GM23338 (cell line): ENCODE results near the gene TESK2. TPM values are rescaled to one million over a fixed set of nuclear protein-coding genes. Genes with fewer than 3 reads are reported as not detected.

Source experiments
- ATAC-seq: fragments of 200-7000 bp; cut with Tn5 transposase; 3 replicates; pipeline ENCODE4 v1.9.1; 2020
- DNase-seq: peaks from one replicate; pipeline ENCODE4 v3.0.0-alpha.2; 2015; ENCODE audit warnings: low spot score
- H2AFZ ChIP-seq: fragments of 200-600 bp; sonication (generic); 2 replicates; pipeline ENCODE4 v1.8.0; 2016; ENCODE audit warnings: antibody characterized with exemption, mild to moderate bottlenecking, moderate library complexity
- H3F3A ChIP-seq: fragments of 200-600 bp; sonication (generic); replicated peaks from 2 replicates; pipeline ENCODE4 v1.8.0; 2017; ENCODE audit warnings: antibody characterized with exemption, mixed run types, low read depth
- H3K27ac ChIP-seq: fragments of 200-600 bp; sonication (generic); 2 replicates; pipeline ENCODE4 v1.6.1; 2016; ENCODE audit warnings: low read depth
- H3K27me3 ChIP-seq: fragments of 200-600 bp; sonication (generic); 2 replicates; pipeline ENCODE4 v1.8.0; 2016; ENCODE audit warnings: mild to moderate bottlenecking, mixed run types, moderate library complexity; ENCODE audit not compliant: insufficient read depth
- H3K36me3 ChIP-seq: fragments of 200-600 bp; sonication (generic); 2 replicates; pipeline ENCODE4 v1.8.0; 2016; ENCODE audit warnings: mild to moderate bottlenecking; ENCODE audit not compliant: insufficient read depth
- H3K4me1 ChIP-seq: fragments of 200-600 bp; sonication (generic); 2 replicates; pipeline ENCODE4 v1.8.0; 2016; ENCODE audit warnings: mild to moderate bottlenecking, moderate library complexity; ENCODE audit not compliant: insufficient read depth
- H3K4me2 ChIP-seq: fragments of 200-600 bp; sonication (generic); 2 replicates; pipeline ENCODE4 v1.7.1; 2017; ENCODE audit warnings: mixed run types
- H3K4me3 ChIP-seq: fragments of 200-600 bp; sonication (generic); 2 replicates; pipeline ENCODE4 v1.6.1; 2016; ENCODE audit warnings: mixed run types
- H3K79me2 ChIP-seq: fragments of 200-600 bp; sonication (generic); replicated peaks from 2 replicates; pipeline ENCODE4 v1.8.0; 2017; ENCODE audit warnings: mild to moderate bottlenecking; ENCODE audit not compliant: insufficient read depth
- H3K9me2 ChIP-seq: fragments of 200-600 bp; sonication (generic); 2 replicates; pipeline ENCODE4 v1.8.0; 2017; ENCODE audit not compliant: insufficient read depth
- H4K20me1 ChIP-seq: fragments of 200-600 bp; sonication (generic); replicated peaks from 2 replicates; pipeline ENCODE4 v1.8.0; 2017; ENCODE audit warnings: mild to moderate bottlenecking; ENCODE audit not compliant: insufficient read depth
- H3K27ac Mint-ChIP-seq: 2 replicates; pipeline ENCODE4 v1.8.0; 2020; ENCODE audit warnings: inconsistent platforms, mild to moderate bottlenecking, moderate library complexity, mixed read lengths
- H3K27me3 Mint-ChIP-seq: 3 replicates; pipeline ENCODE4 v1.8.0; 2022; ENCODE audit warnings: low read depth, mild to moderate bottlenecking, moderate library complexity, mixed read lengths, inconsistent platforms; ENCODE audit not compliant: insufficient read depth, poor library complexity
- H3K36me3 Mint-ChIP-seq: 3 replicates; pipeline ENCODE4 v1.8.0; 2021; ENCODE audit warnings: low read depth, mild to moderate bottlenecking, inconsistent platforms, moderate library complexity, mixed read lengths
- H3K4me1 Mint-ChIP-seq: 3 replicates; pipeline ENCODE4 v1.8.0; 2020; ENCODE audit warnings: mild to moderate bottlenecking, inconsistent platforms, mixed read lengths
- H3K4me3 Mint-ChIP-seq: 3 replicates; pipeline ENCODE4 v1.8.0; 2021; ENCODE audit warnings: moderate library complexity, mild to moderate bottlenecking, inconsistent platforms, mixed read lengths
- H3K9me3 Mint-ChIP-seq: 3 replicates; pipeline ENCODE4 v1.8.0; 2020; ENCODE audit warnings: moderate library complexity, mild to moderate bottlenecking, inconsistent platforms, mixed read lengths
- CREB1 ChIP-seq: fragments of 250-450 bp; sonication (Bioruptor Pico); IDR thresholded peaks from 2 replicates; pipeline ENCODE4 v1.5.0; 2020; ENCODE audit warnings: low read depth, mild to moderate bottlenecking, moderate library complexity
- CTCF ChIP-seq, 2 experiments: fragments of 200-600 bp in 1 of 2; sonication (generic) in 1 of 2; conservative IDR thresholded peaks; 2 replicates each; pipeline versions ENCODE4 v1.5.1 to v1.6.1; 2016 to 2017; ENCODE audit warnings: antibody characterized with exemption in 2 of 2, low read depth in 2 of 2, mild to moderate bottlenecking in 2 of 2, moderate library complexity in 1 of 2
- ETS1 ChIP-seq: IDR thresholded peaks from 2 replicates; pipeline ENCODE4 v1.6.1; 2016; ENCODE audit warnings: antibody characterized with exemption
- EZH2 ChIP-seq: fragments of 200-600 bp; sonication (generic); IDR thresholded peaks from one replicate; pipeline ENCODE4 v1.8.0; 2017; ENCODE audit warnings: antibody characterized with exemption, mild to moderate bottlenecking, low read depth; ENCODE audit not compliant: unreplicated experiment
- EZH2phosphoT487 ChIP-seq: fragments of 200-600 bp; sonication (generic); IDR thresholded peaks from one replicate; pipeline ENCODE4 v1.8.1; 2018; ENCODE audit warnings: antibody characterized with exemption; ENCODE audit not compliant: unreplicated experiment
- POLR2AphosphoS5 ChIP-seq: IDR thresholded peaks from 2 replicates; pipeline ENCODE4 v1.6.1; 2016; ENCODE audit warnings: antibody characterized with exemption, low read depth
- REST ChIP-seq: IDR thresholded peaks from one replicate; pipeline ENCODE4 v1.6.1; 2018; ENCODE audit warnings: antibody characterized with exemption; ENCODE audit not compliant: unreplicated experiment
- STAT1 ChIP-seq: IDR thresholded peaks from one replicate; pipeline ENCODE4 v1.6.1; 2016; ENCODE audit warnings: antibody characterized with exemption; ENCODE audit not compliant: unreplicated experiment
- ZNF331 ChIP-seq: fragments of 250-450 bp; sonication (Bioruptor Pico); IDR thresholded peaks from 2 replicates; pipeline ENCODE4 v1.5.0; 2020; ENCODE audit warnings: low read depth, mild to moderate bottlenecking, moderate library complexity
- ZNF462 ChIP-seq: fragments of 250-450 bp; sonication (Bioruptor Pico); IDR thresholded peaks from 2 replicates; pipeline ENCODE4 v1.5.0; 2020; ENCODE audit warnings: mild to moderate bottlenecking, moderate library complexity
- polyA plus RNA-seq: library from polyadenylated mRNA; unstranded; fragments of >200 nt; fragmentation: Nextera tagmentation; extraction: Ambion mirVana; gene quantifications from 2 replicates; pipeline ENCODE4 v1.2.1, GENCODE V29; 2016
- total RNA-seq: library from RNA; depleted of rRNA; stranded (reverse); fragments of >200 nt; shearing (Covaris generic); gene quantifications from 2 replicates; pipeline ENCODE4 v1.2.3, GENCODE V29; 2014

TESK2 gene
- total and polyA plus RNA-seq, 2 experiments from 2014 or later = 5.2 to 14.0 TPM

GRCh38 chr1:45380730-45381129 is 110.2 kb downstream of the TESK2 start:
- no peak for TF ChIP-seq EZH2
- TF ChIP-seq POLR2AphosphoS5 = no peak
- no peak for TF ChIP-seq CTCF (conservative IDR thresholded peaks at IDR 0.05; ENCODE audit: low read depth in 2 of 2)
- no peaks in the 10 kb centered on the region for H3K9me2 ChIP-seq
- H3K36me3 ChIP-seq = no peaks in the 10 kb centered on the region
- H3K27me3 ChIP-seq = no peaks in the 10 kb centered on the region
- DNase-seq (no peak), ATAC-seq (no peak)
- Mint-ChIP-seq H3K27ac (no peak overlapping the region), H3K36me3 (no peaks in the 10 kb centered on the region), H3K4me3 (no peak overlapping the region), H3K27me3 (no peaks in the 10 kb centered on the region), H3K4me1 (no peaks in the 10 kb centered on the region), H3K9me3 (no peaks in the 10 kb centered on the region)
- H2AFZ ChIP-seq = no peak overlapping the region
- no peaks in the 10 kb centered on the region for H3K4me1 ChIP-seq
- H3F3A ChIP-seq = no peaks in the 10 kb centered on the region
- no peaks in the 10 kb centered on the region; the same call in 1 of the 2 replicates for H4K20me1 ChIP-seq
- no peak overlapping the region for H3K4me2 ChIP-seq
- H3K4me3 ChIP-seq = no peak overlapping the region
- H3K79me2 ChIP-seq = no peaks in the 10 kb centered on the region
- H3K27ac ChIP-seq = no peak overlapping the region

- Mint-ChIP-seq H3K4me1 (no peaks in the 10 kb centered on the region), H3K36me3 (no peaks in the 10 kb centered on the region), H3K27ac (peak overlapping the region; percentile 32; the same call in 1 of the 2 replicates), H3K9me3 (no peaks in the 10 kb centered on the region), H3K27me3 (no peaks in the 10 kb centered on the region), H3K4me3 (no peak overlapping the region)
- no peak overlapping the region for H3K4me2 ChIP-seq
- DNase-seq (no peak), ATAC-seq (no peak)
- H3K79me2 ChIP-seq = no peaks in the 10 kb centered on the region
- H3K36me3 ChIP-seq = no peaks in the 10 kb centered on the region
- H3F3A ChIP-seq = no peaks in the 10 kb centered on the region
- no peaks in the 10 kb centered on the region; the same call in 1 of the 2 replicates for H4K20me1 ChIP-seq
- no peaks in the 10 kb centered on the region for H3K9me2 ChIP-seq
- no peak overlapping the region for H2AFZ ChIP-seq
- H3K27ac ChIP-seq = no peak overlapping the region
- H3K4me3 ChIP-seq = no peak overlapping the region
- no peaks in the 10 kb centered on the region for H3K27me3 ChIP-seq
- H3K4me1 ChIP-seq = no peaks in the 10 kb centered on the region
- TF ChIP-seq STAT1 (no peak), ETS1 (no peak), EZH2phosphoT487 (no peak), ZNF331 (no peak), ZNF462 (CRISPR knock-in tag) (no peak), CREB1 (CRISPR knock-in tag) (no peak), REST (no peak)
Measured at GRCh38 chr1:45380125-45380524, 110.8 kb downstream of the TESK2 start.
